Fibroblast of lung (primary cell): ENCODE measurements around the gene CTF1. TPM values are rescaled to one million over a fixed set of nuclear protein-coding genes. Genes with fewer than 3 reads are reported as not detected.
A peak's percentile ranks its signal among the peaks of the same experiment; 100 is the strongest.

Experiments
- DNase-seq, 2 donors: peaks; one replicate each; pipeline versions ENCODE4 v3.0.0 to v3.0.0-alpha.2; 2010; ENCODE audit warnings: low read depth in 2 of 2
- H2AFZ ChIP-seq: 2 replicates; pipeline ENCODE4 v1.5.1; 2012; ENCODE audit warnings: low read length, control low read depth, inconsistent platforms
- H3K27ac ChIP-seq: 2 replicates; pipeline ENCODE4 v1.5.1; 2011; ENCODE audit warnings: low read length, control low read depth; ENCODE audit not compliant: insufficient read depth
- H3K27me3 ChIP-seq: 2 replicates; pipeline ENCODE4 v1.5.1; 2011; ENCODE audit warnings: mild to moderate bottlenecking, low read length; ENCODE audit not compliant: control insufficient read depth, insufficient read depth
- H3K36me3 ChIP-seq: 2 replicates; pipeline ENCODE4 v1.5.1; 2011; ENCODE audit warnings: low read length; ENCODE audit not compliant: control insufficient read depth, insufficient read depth
- H3K4me1 ChIP-seq: 2 replicates; pipeline ENCODE4 v1.5.1; 2011; ENCODE audit warnings: low read length; ENCODE audit not compliant: control insufficient read depth, insufficient read depth; ENCODE audit errors: extremely low read depth
- H3K4me2 ChIP-seq: 2 replicates; pipeline ENCODE4 v1.5.1; 2011; ENCODE audit warnings: low read length, control low read depth; ENCODE audit not compliant: insufficient read depth; ENCODE audit errors: extremely low read depth
- H3K4me3 ChIP-seq, 4 experiments: fragments of 200-600 bp in 1 of 4; sonication (generic) in 1 of 4; replicated peaks in 1 of 4; 2 replicates each; pipeline ENCODE4 v1.5.1; 2011 to 2016; ENCODE audit warnings: low read length in 4 of 4, low read depth in 3 of 4, mild to moderate bottlenecking in 3 of 4, control low read depth in 2 of 4, inconsistent platforms in 1 of 4, mixed read lengths in 1 of 4; ENCODE audit not compliant: insufficient read depth in 1 of 4; ENCODE audit errors: control extremely low read depth in 1 of 4
- H3K79me2 ChIP-seq: 2 replicates; pipeline ENCODE4 v1.5.1; 2012; ENCODE audit warnings: mild to moderate bottlenecking, low read length, inconsistent platforms; ENCODE audit not compliant: control insufficient read depth, insufficient read depth
- H3K9ac ChIP-seq: 2 replicates; pipeline ENCODE4 v1.5.1; 2011; ENCODE audit warnings: mild to moderate bottlenecking, low read length, control low read depth; ENCODE audit not compliant: insufficient read depth
- H3K9me3 ChIP-seq: 2 replicates; pipeline ENCODE4 v1.5.1; 2012; ENCODE audit warnings: low read depth, low read length; ENCODE audit not compliant: control insufficient read depth, insufficient read depth
- H4K20me1 ChIP-seq: 2 replicates; pipeline ENCODE4 v1.5.1; 2011; ENCODE audit warnings: low read length; ENCODE audit not compliant: control insufficient read depth, insufficient read depth; ENCODE audit errors: extremely low read depth
- CTCF ChIP-seq, 2 donors: IDR thresholded peaks in 1 of 2; conservative IDR thresholded peaks in 1 of 2; 1 replicate in 1 of 2; 2 replicates in 1 of 2; pipeline ENCODE4 v1.5.1; 2011 to 2012; ENCODE audit warnings: low read length in 2 of 2, control low read depth in 1 of 2, inconsistent platforms in 1 of 2, low read depth in 1 of 2, mild to moderate bottlenecking in 1 of 2
- EZH2 ChIP-seq: IDR thresholded peaks from 2 replicates; pipeline ENCODE4 v1.5.1; 2012; ENCODE audit warnings: low read length, control low read depth, mild to moderate bottlenecking; ENCODE audit errors: missing control alignments
- polyA plus RNA-seq, 2 donors: library from polyadenylated mRNA; depleted of rRNA in 1 of 2; stranded (reverse) in 1 of 2; unstranded in 1 of 2; fragments of >200 nt; gene quantifications; 2 replicates each; pipeline ENCODE4 v1.2.1, GENCODE V29; 2011 to 2012; ENCODE audit warnings: missing spikeins in 1 of 2
- total RNA-seq: library from RNA; depleted of rRNA; stranded (reverse); fragments of >200 nt; gene quantifications from 2 replicates; pipeline ENCODE4 v1.2.1, GENCODE V29; 2014

CTF1 gene
- total and polyA plus RNA-seq, 2 donors (not counting 1 experiment from before 2014, with no cell fraction given), result 5.3 to 8.8 TPM

- Histone ChIP-seq H3K9me3 (no peaks in the 10 kb centered on the region), H3K79me2 (peaks cover 8% of the 10 kb centered on the region), H3K4me3 (no peak overlapping the region), H3K27ac (peak overlapping the region; percentile 82), H3K36me3 (peaks cover 14% of the 10 kb centered on the region), H4K20me1 (no peaks in the 10 kb centered on the region), H3K9ac (no peak overlapping the region), H3K4me1 (peaks cover 21% of the 10 kb centered on the region), H3K27me3 (no peaks in the 10 kb centered on the region), H2AFZ (no peak overlapping the region), H3K4me2 (no peak overlapping the region)
- DNase-seq, result no peak
- TF ChIP-seq CTCF (conservative IDR thresholded peaks at IDR 0.05 in 1 of 2, IDR thresholded peaks at IDR 0.05 in 1 of 2; ENCODE audit: low read depth in 1 of 2, low read length in 2 of 2) (no peak), EZH2 (no peak)
Measured at GRCh38 chr16:30947541-30947858, 51.1 kb downstream of the CTF1 start.

- H2AFZ ChIP-seq, result no peak overlapping the region
- peak overlapping the region; percentile 43 to 89 (median 82) for H3K4me3 ChIP-seq
- peak overlapping the region; percentile 85 for H3K27ac ChIP-seq
- DNase-seq, result peak; percentile 98 to 99
- peak overlapping the region; percentile 32 for H3K4me2 ChIP-seq
- H3K9me3 ChIP-seq, result no peaks in the 10 kb centered on the region
- H3K36me3 ChIP-seq, result peaks cover 10% of the 10 kb centered on the region
- TF ChIP-seq EZH2 (no peak), CTCF (conservative IDR thresholded peaks at IDR 0.05 in 1 of 2, IDR thresholded peaks at IDR 0.05 in 1 of 2; ENCODE audit: low read depth in 1 of 2, low read length in 2 of 2) (no peak)
- peaks cover 8% of the 10 kb centered on the region for H3K79me2 ChIP-seq
- H3K9ac ChIP-seq, result peak overlapping the region; percentile 76
- no peaks in the 10 kb centered on the region for H3K27me3 ChIP-seq
- H3K4me1 ChIP-seq, result peaks cover 21% of the 10 kb centered on the region
- no peaks in the 10 kb centered on the region for H4K20me1 ChIP-seq
Measured at GRCh38 chr16:30947859-30948666, 51.6 kb downstream of the CTF1 start.

- Histone ChIP-seq H2AFZ (no peak within 1 kb of the TSS), H3K4me3 (peak within 1 kb of the TSS; percentile 43 to 89 (median 82)), H3K79me2 (peaks cover 8% of the 10 kb centered on the region), H3K27ac (peak within 1 kb of the TSS; percentile 85), H3K27me3 (no peaks in the 10 kb centered on the region), H3K4me1 (peaks cover 24% of the 10 kb centered on the region), H3K9me3 (no peaks in the 10 kb centered on the region), H4K20me1 (no peaks in the 10 kb centered on the region), H3K36me3 (peaks cover 15% of the 10 kb centered on the region), H3K4me2 (peak within 1 kb of the TSS; percentile 97), H3K9ac (peak within 1 kb of the TSS; percentile 76)
- peak; percentile 53 to 63 for DNase-seq
- no peak for TF ChIP-seq CTCF (conservative IDR thresholded peaks at IDR 0.05 in 1 of 2, IDR thresholded peaks at IDR 0.05 in 1 of 2; ENCODE audit: low read depth in 1 of 2, low read length in 2 of 2)
- no peak for TF ChIP-seq EZH2
Measured at GRCh38 chr16:30948667-30949649, 52.5 kb downstream of the CTF1 start, which contains the start of gene ORAI3. TSS of gene ORAI3 (plus strand) at chr16:30949068. CDS start at chr16:30949290, 222 bp downstream.
